Measurements from ENCODE around the gene NAGLU. TPM values are rescaled to one million over a fixed set of nuclear protein-coding genes. Genes with fewer than 3 reads are reported as not detected.

NAGLU gene
- total RNA-seq, 2 experiments from 2014 or later, result 19.3 to 20.5 TPM

DNA sequence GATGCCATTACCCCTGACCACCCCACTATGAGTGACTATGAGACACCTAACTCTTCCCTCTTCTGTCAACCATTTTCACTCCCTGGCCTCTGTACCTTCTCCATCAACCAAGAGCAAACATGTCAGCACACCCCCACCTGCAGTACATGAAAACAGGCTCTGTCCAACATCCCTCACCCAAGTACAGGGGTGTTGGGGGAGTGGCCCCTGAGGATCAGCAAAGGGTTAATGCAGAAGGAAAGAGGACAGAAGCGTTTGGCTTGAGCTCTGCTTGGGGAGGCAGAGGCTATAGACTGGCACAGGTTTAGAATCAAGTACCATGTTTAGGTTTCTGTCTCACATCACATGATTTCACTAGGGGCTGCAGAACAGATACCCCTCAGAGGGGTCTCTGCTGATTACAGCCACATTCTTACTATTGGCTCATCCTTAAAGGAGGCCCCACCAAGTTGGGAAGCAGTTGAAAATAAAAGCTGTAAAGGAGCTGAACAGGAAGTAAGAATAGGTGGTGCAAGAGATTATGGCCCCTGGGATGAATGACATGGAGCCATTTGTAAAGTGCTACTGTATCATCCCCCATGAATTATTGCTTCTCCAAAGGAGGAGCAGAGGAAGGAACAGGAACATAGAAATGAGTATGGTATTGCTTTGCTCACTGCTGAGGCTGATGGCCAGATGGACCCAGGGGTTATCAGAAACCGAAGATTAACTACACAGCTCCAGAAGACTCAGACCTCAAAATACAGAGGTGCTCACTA, 43.9 kb downstream of the NAGLU start:
- CTCF ChIA-PET, result interaction anchor here (1.0 to 5.1 kb wide), 9 partner anchors 12 to 184 kb away, joined by 3 to 83 read pairs (median 4); partner anchors contain the start of genes CCR10, CNTNAP1, PLEKHH3 and RETREG3
- H3K27me3 Mint-ChIP-seq (ENCODE audit: low read depth), result no peaks in the 10 kb centered on the region
- H3K27ac Mint-ChIP-seq, result peak overlapping the region; percentile 56
- POLR2A ChIA-PET, result interaction anchor here (0.7 to 3.5 kb wide), 2 partner anchors 29 to 784 kb away, joined by 4 to 17 read pairs; partner anchors contain the start of genes RETREG3 and TUBG1
- H3K4me3 Mint-ChIP-seq, result no peak overlapping the region
- DNase-seq (no peak), ATAC-seq (no peak)
- H3K9me3 Mint-ChIP-seq (ENCODE audit: insufficient read depth), result no peaks in the 10 kb centered on the region
- peaks cover 64% of the 10 kb centered on the region for H3K36me3 Mint-ChIP-seq (ENCODE audit: low read depth)
- peaks cover 32% of the 10 kb centered on the region for H3K4me1 Mint-ChIP-seq (ENCODE audit: low read depth)

DNA sequence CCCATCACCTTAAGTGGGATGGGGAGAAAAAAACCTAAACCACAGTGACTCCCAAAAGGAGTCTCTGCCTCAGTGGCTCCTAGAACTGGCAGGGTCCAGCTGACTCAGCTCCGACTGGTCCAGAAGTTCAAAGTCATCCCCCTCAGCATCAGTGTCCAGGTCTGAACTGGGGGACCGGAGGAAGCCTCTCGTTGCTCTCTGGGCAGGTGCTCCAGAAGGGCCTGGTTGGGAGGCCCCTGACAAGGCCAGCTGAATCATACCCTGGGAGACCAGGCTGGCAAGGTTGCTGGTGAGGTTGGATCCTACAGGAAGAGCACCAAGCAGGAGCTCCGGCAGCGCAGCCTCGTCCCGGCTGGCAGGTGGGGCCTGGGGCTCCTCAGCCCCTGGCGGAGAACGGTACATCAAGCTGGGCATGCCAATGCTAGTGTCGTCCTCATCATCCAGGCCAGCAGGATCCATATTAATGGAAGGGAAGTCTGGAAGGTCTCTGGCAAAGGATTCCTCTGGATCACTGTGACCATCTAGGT, 45.8 kb downstream of the NAGLU start:
- H3K4me1 Mint-ChIP-seq (ENCODE audit: low read depth), result peaks cover 16% of the 10 kb centered on the region
- DNase-seq (no peak), ATAC-seq (no peak)
- H3K9me3 Mint-ChIP-seq (ENCODE audit: insufficient read depth), result no peaks in the 10 kb centered on the region
- H3K27ac Mint-ChIP-seq, result no peak overlapping the region
- ChIA-PET POLR2A (interaction anchor here (1.4 kb wide), 1 partner anchor 10 kb away, joined by 3 read pairs; no protein-coding TSS in a partner anchor), CTCF (interaction anchor here (1.0 kb wide), 1 partner anchor 24 kb away, joined by 3 read pairs; no protein-coding TSS in a partner anchor)
- peaks cover 65% of the 10 kb centered on the region for H3K36me3 Mint-ChIP-seq (ENCODE audit: low read depth)
- no peak overlapping the region for H3K4me3 Mint-ChIP-seq
- H3K27me3 Mint-ChIP-seq (ENCODE audit: low read depth), result no peaks in the 10 kb centered on the region

DNA sequence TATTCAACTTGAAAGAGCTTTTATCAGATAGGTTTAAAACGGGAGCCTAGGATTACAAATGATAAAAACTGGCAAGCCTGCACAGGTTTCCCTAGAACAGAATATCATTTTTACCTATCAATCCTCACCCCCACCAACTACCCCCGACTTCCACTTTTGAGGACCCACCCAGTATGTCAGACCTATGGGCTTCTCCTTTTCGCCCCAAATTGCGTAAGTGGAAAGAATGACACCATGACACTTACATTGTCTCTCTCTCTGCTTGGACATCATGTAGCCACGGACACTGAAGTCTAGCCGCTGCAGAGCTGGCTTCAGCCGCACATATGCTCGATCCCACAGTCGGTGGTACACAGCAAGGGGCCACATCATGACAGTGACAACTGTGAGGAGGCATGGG, 48.8 kb downstream of the NAGLU start:
- Mint-ChIP-seq H3K27ac (no peak overlapping the region), H3K36me3 (ENCODE audit: low read depth) (peaks cover 63% of the 10 kb centered on the region), H3K4me1 (ENCODE audit: low read depth) (peaks cover 1% of the 10 kb centered on the region), H3K4me3 (no peak overlapping the region), H3K27me3 (ENCODE audit: low read depth) (no peaks in the 10 kb centered on the region), H3K9me3 (ENCODE audit: insufficient read depth) (no peaks in the 10 kb centered on the region)
- DNase-seq (no peak), ATAC-seq (no peak)
- ChIA-PET CTCF (no interaction called here), POLR2A (no interaction called here)

DNA sequence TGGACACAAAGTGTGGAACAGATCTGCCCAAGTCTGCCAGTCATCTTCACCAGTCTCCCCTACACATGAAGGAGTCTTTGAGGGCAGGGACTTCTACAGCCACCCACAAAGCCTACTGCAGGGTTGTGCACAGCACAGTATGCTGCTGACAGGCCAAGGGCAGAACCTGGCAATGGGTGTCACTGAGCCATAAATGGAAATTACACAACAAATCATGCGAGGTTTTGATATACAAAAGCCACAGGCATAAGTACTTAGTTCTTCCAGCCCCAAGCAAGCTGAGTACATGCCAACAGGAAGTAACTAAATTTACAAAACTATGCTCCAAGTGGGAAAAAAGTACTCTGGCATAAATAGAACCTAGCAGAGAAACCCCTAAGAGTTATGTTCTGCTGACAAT, 49.3 kb downstream of the NAGLU start:
- no peak for DNase-seq
- Mint-ChIP-seq H3K4me3 (no peak overlapping the region), H3K9me3 (ENCODE audit: insufficient read depth) (no peaks in the 10 kb centered on the region), H3K36me3 (ENCODE audit: low read depth) (peaks cover 61% of the 10 kb centered on the region), H3K27ac (no peak overlapping the region), H3K4me1 (ENCODE audit: low read depth) (peaks cover 4% of the 10 kb centered on the region), H3K27me3 (ENCODE audit: low read depth) (no peaks in the 10 kb centered on the region)
- CTCF ChIA-PET, result interaction anchor here (1.3 kb wide), 1 partner anchor 24 kb away, joined by 3 read pairs; the partner anchor contains the start of genes RETREG3 and TUBG1
- POLR2A ChIA-PET, result no interaction called here
- ATAC-seq, result no peak

GRCh38 chr17:42586514-42587230, 50.6 kb downstream of the NAGLU start:
- CTCF ChIA-PET, result interaction anchor here (0.9 to 3.6 kb wide), 4 partner anchors 8 to 174 kb away, joined by 3 to 26 read pairs (median 3); partner anchors contain the start of genes PSMC3IP, RAMP2, RETREG3 and TUBG1
- POLR2A ChIA-PET, result interaction anchor here (0.7 to 1.4 kb wide), 2 partner anchors 22 to 66 kb away, joined by 3 read pairs; no protein-coding TSS in a partner anchor
- peaks cover 10% of the 10 kb centered on the region for H3K4me1 Mint-ChIP-seq (ENCODE audit: low read depth)
- no peaks in the 10 kb centered on the region for H3K27me3 Mint-ChIP-seq (ENCODE audit: low read depth)
- no peak for ATAC-seq
- no peaks in the 10 kb centered on the region for H3K9me3 Mint-ChIP-seq (ENCODE audit: insufficient read depth)
- H3K36me3 Mint-ChIP-seq (ENCODE audit: low read depth), result peaks cover 60% of the 10 kb centered on the region
- peak overlapping the region; percentile 37 for H3K27ac Mint-ChIP-seq
- H3K4me3 Mint-ChIP-seq, result no peak overlapping the region
- DNase-seq, result no peak

GRCh38 chr17:42590886-42591285, 54.8 kb downstream of the NAGLU start:
- peaks cover 13% of the 10 kb centered on the region for H3K4me1 Mint-ChIP-seq (ENCODE audit: low read depth)
- H3K27ac Mint-ChIP-seq, result peak overlapping the region; percentile 67

GRCh38 chr17:42591411-42591810, 55.4 kb downstream of the NAGLU start:
- Mint-ChIP-seq H3K27ac (no peak overlapping the region), H3K4me1 (ENCODE audit: low read depth) (peaks cover 13% of the 10 kb centered on the region), H3K4me3 (no peak overlapping the region), H3K27me3 (ENCODE audit: low read depth) (no peaks in the 10 kb centered on the region), H3K9me3 (ENCODE audit: insufficient read depth) (no peaks in the 10 kb centered on the region), H3K36me3 (ENCODE audit: low read depth) (peaks cover 34% of the 10 kb centered on the region)
- ChIA-PET CTCF (interaction anchor here (1.1 to 2.7 kb wide), 2 partner anchors 14 to 18 kb away, joined by 3 to 17 read pairs; partner anchors contain the start of genes PSMC3IP and TUBG1), POLR2A (interaction anchor here (0.6 to 2.5 kb wide), 3 partner anchors 9 to 17 kb away, joined by 3 to 9 read pairs (median 3); partner anchors contain the start of gene PSMC3IP)
- ATAC-seq (no peak), DNase-seq (no peak)

More at GRCh38 chr17:42590886-42591285, 54.8 kb downstream of the NAGLU start:
- ATAC-seq (no peak), DNase-seq (no peak)
- ChIA-PET CTCF (interaction anchor here (2.7 kb wide), 1 partner anchor 13 kb away, joined by 17 read pairs; the partner anchor contains the start of gene PSMC3IP), POLR2A (interaction anchor here (2.5 kb wide), 1 partner anchor 13 kb away, joined by 9 read pairs; the partner anchor contains the start of gene PSMC3IP)
- H3K4me3 Mint-ChIP-seq, result no peak overlapping the region
- no peaks in the 10 kb centered on the region for H3K27me3 Mint-ChIP-seq (ENCODE audit: low read depth)
- H3K36me3 Mint-ChIP-seq (ENCODE audit: low read depth), result peaks cover 36% of the 10 kb centered on the region
- H3K9me3 Mint-ChIP-seq (ENCODE audit: insufficient read depth), result no peaks in the 10 kb centered on the region

Small RNA genes within 50 kb of the gene (microRNA-seq; reads per million reads assigned to microRNA genes)
- 1.7 reads per million for gene MIR5010
- gene MIR548AT, result not detected

Other genes starting within 250 kb of the NAGLU start
- gene STAT5A, start 247.7 kb upstream of the NAGLU start, total RNA-seq, result 100 to 1,000 TPM; 117 to 119 TPM
- gene STAT3, start 147.8 kb upstream of the NAGLU start, total RNA-seq, result 100 to 1,000 TPM in 1 of 2 experiments, 10 to 100 TPM in 1; 94.7 to 101 TPM
- gene CAVIN1, start 113.0 kb upstream of the NAGLU start, total RNA-seq, result 1 to 10 TPM; 1.7 to 2.0 TPM
- gene ATP6V0A1, start 77.4 kb upstream of the NAGLU start, total RNA-seq, result 1 to 10 TPM; 2.1 to 2.2 TPM
- gene HSD17B1, start 16.7 kb downstream of the NAGLU start, total RNA-seq, result under 1 TPM; 0.53 to 0.60 TPM
- gene COASY, start 25.9 kb downstream of the NAGLU start, total RNA-seq, result 10 to 100 TPM; 54.8 to 62.1 TPM
- gene MLX, start 30.9 kb downstream of the NAGLU start, total RNA-seq, result 10 to 100 TPM; 65.8 to 65.9 TPM
- 10 to 100 TPM; 19.2 to 21.8 TPM for gene PSMC3IP, start 41.5 kb downstream of the NAGLU start, total RNA-seq
- gene RETREG3, start 73.1 kb downstream of the NAGLU start, total RNA-seq, result 10 to 100 TPM; 53.6 to 54.7 TPM
- 10 to 100 TPM; 82.3 to 83.4 TPM for gene TUBG1, start 73.4 kb downstream of the NAGLU start, total RNA-seq
- gene TUBG2, start 123.0 kb downstream of the NAGLU start, total RNA-seq, result 1 to 10 TPM; 8.0 to 8.1 TPM
- gene PLEKHH3, start 140.8 kb downstream of the NAGLU start, total RNA-seq, result 1 to 10 TPM in 1 of 2 experiments, under 1 TPM in 1; 0.79 to 1.2 TPM
- under 1 TPM; 0.13 to 0.29 TPM for gene CCR10, start 145.6 kb downstream of the NAGLU start, total RNA-seq
- gene CNTNAP1, start 146.3 kb downstream of the NAGLU start, total RNA-seq, result under 1 TPM; 0.71 to 0.78 TPM
- 10 to 100 TPM; 32.4 to 37.7 TPM for gene EZH1, start 208.8 kb downstream of the NAGLU start, total RNA-seq
- gene RAMP2, start 225.0 kb downstream of the NAGLU start, total RNA-seq, result not detected
- 10 to 100 TPM; 67.8 to 70.5 TPM for gene VPS25, start 237.2 kb downstream of the NAGLU start, total RNA-seq
- under 1 TPM; 0.37 to 0.66 TPM for gene WNK4, start 244.4 kb downstream of the NAGLU start, total RNA-seq

Measured in activated CD8-positive, alpha-beta T cell treated with anti-CD3 and anti-CD28 coated beads, Interleukin-2, amount 10 ng/mL, durations not matched to agents 7 days and 5 days (primary cell).